SKM-1 treated with dmso at 0.1 percent for 144 hours (cell line): ENCODE data around the gene TEKT2.

Experiments
- DNase-seq: peaks from one replicate; lab custom pipeline; 2025; ENCODE audit not compliant: unreplicated experiment; lab: John Stamatoyannopoulos, UW

Gene TEKT2

GRCh38 chr1:36087233-36088123 lies 3.6 kb downstream of the TEKT2 start:
- no peak for DNase-seq

GRCh38 chr1:36088265-36088576 lies 4.3 kb downstream of the TEKT2 start:
- DNase-seq: no peak

- peak; percentile 88 for DNase-seq
These were observed 4.9 kb downstream of the TEKT2 start, which contains the start of gene ADPRS for GRCh38 chr1:36088577-36089392. Gene ADPRS, plus strand, starts transcription at chr1:36088892. Its CDS starts 13 bp downstream, at chr1:36088905.

GRCh38 chr1:36089393-36090121 lies 5.7 kb downstream of the TEKT2 start:
- no peak for DNase-seq

- DNase-seq: no peak
These were observed 7.2 kb downstream of the TEKT2 start for GRCh38 chr1:36091141-36091540.

GRCh38 chr1:36091698-36092097 lies 7.8 kb downstream of the TEKT2 start:
- no peak for DNase-seq

GRCh38 chr1:36092166-36092797 lies 8.4 kb downstream of the TEKT2 start:
- DNase-seq: peak; percentile 63

GRCh38 chr1:36092798-36093185 lies 8.9 kb downstream of the TEKT2 start:
- DNase-seq: no peak

GRCh38 chr1:36093226-36093625 lies 9.3 kb downstream of the TEKT2 start:
- no peak for DNase-seq

- no peak for DNase-seq
These were observed 10.0 kb downstream of the TEKT2 start for GRCh38 chr1:36093929-36094328.

- no peak for DNase-seq
These were observed 10.7 kb downstream of the TEKT2 start for GRCh38 chr1:36094621-36095061.

GRCh38 chr1:36095760-36096405 lies 12.0 kb downstream of the TEKT2 start:
- DNase-seq: peak; percentile 77

- no peak for DNase-seq
These were observed 12.9 kb downstream of the TEKT2 start for GRCh38 chr1:36096500-36097432.

- no peak for DNase-seq
These were observed 14.0 kb downstream of the TEKT2 start for GRCh38 chr1:36097693-36098585.

- DNase-seq: no peak
These were observed 14.9 kb downstream of the TEKT2 start for GRCh38 chr1:36098650-36099365.

- peak; percentile 60 for DNase-seq
These were observed 15.9 kb downstream of the TEKT2 start for GRCh38 chr1:36099681-36100341.

- DNase-seq: no peak
These were observed 16.5 kb downstream of the TEKT2 start for GRCh38 chr1:36100376-36100775.
